CD4-positive, CD25-positive, alpha-beta regulatory T cell (primary cell): ENCODE results near the gene PLXNA4. TPM values are rescaled to one million over a fixed set of nuclear protein-coding genes. Genes with fewer than 3 reads are reported as not detected.

Source experiments
- ATAC-seq, 2 donors: fragments of 150-1000 bp; cut with Tn5 transposase; one replicate each; pipeline ENCODE4 v1.10.0; 2021; ENCODE audit warnings: low read depth in 2 of 2, moderate number of reproducible peaks in 2 of 2, moderate library complexity in 1 of 2
- DNase-seq, 3 donors: peaks; one replicate each; pipeline versions ENCODE4 v3.0.0 to v3.0.0-alpha.2; 2012 to 2022; ENCODE audit warnings: mixed read lengths in 1 of 3
- H3K27ac ChIP-seq: one replicate; pipeline ENCODE4 v1.7.0; 2013; ENCODE audit warnings: mild to moderate bottlenecking, low read length; ENCODE audit not compliant: insufficient read depth, poor library complexity, severe bottlenecking
- H3K27me3 ChIP-seq: one replicate; pipeline ENCODE4 v1.7.0; 2013; ENCODE audit warnings: low read length; ENCODE audit not compliant: control insufficient read depth, insufficient read depth
- H3K36me3 ChIP-seq: one replicate; pipeline ENCODE4 v1.7.0; 2013; ENCODE audit warnings: mild to moderate bottlenecking, low read length, moderate library complexity; ENCODE audit not compliant: control insufficient read depth, insufficient read depth
- H3K4me1 ChIP-seq: 2 replicates; pipeline ENCODE4 v1.7.0; 2013; ENCODE audit warnings: mild to moderate bottlenecking, low read length; ENCODE audit not compliant: insufficient read depth, control insufficient read depth, poor library complexity, severe bottlenecking
- H3K4me3 ChIP-seq: one replicate; pipeline ENCODE4 v1.7.0; 2013; ENCODE audit warnings: low read depth, mild to moderate bottlenecking, low read length, moderate library complexity
- H3K9me3 ChIP-seq, 2 experiments: 1 replicate in 1 of 2; 2 replicates in 1 of 2; pipeline ENCODE4 v1.7.0; 2013; ENCODE audit warnings: low read length in 2 of 2, mild to moderate bottlenecking in 1 of 2, moderate library complexity in 1 of 2; ENCODE audit not compliant: control insufficient read depth in 2 of 2
- H3K27ac Mint-ChIP-seq, 3 donors: one replicate each; pipeline ENCODE4 v1.8.0; 2020 to 2022; ENCODE audit warnings: mild to moderate bottlenecking in 3 of 3, mixed read lengths in 3 of 3, moderate library complexity in 2 of 3
- H3K27me3 Mint-ChIP-seq: one replicate; pipeline ENCODE4 v1.8.0; 2022; ENCODE audit warnings: mild to moderate bottlenecking, mixed read lengths
- H3K36me3 Mint-ChIP-seq: one replicate; pipeline ENCODE4 v1.8.0; 2020; ENCODE audit warnings: mixed read lengths
- H3K4me1 Mint-ChIP-seq, 4 donors: one replicate each; pipeline ENCODE4 v1.8.0; 2020 to 2022; ENCODE audit warnings: mixed read lengths in 4 of 4, mild to moderate bottlenecking in 1 of 4
- H3K4me3 Mint-ChIP-seq, 4 donors: one replicate each; pipeline ENCODE4 v1.8.0; 2020 to 2022; ENCODE audit warnings: mild to moderate bottlenecking in 4 of 4, mixed read lengths in 4 of 4, moderate library complexity in 3 of 4
- H3K9me3 Mint-ChIP-seq, 7 donors: one replicate each; pipeline ENCODE4 v1.8.0; 2020 to 2022; ENCODE audit warnings: mixed read lengths in 7 of 7, mild to moderate bottlenecking in 3 of 7, moderate library complexity in 2 of 7
- polyA plus RNA-seq, 4 donors: library from polyadenylated mRNA; unstranded; fragments of 300-500 nt; fragmentation: Illumina TruSeq; gene quantifications; one replicate each; pipeline ENCODE4 v1.2.3, GENCODE V29; 2021
- total RNA-seq: library from RNA; stranded (reverse); gene quantifications from one replicate; pipeline ENCODE4 v1.2.3, GENCODE V29; 2022

Gene PLXNA4
- total and polyA plus RNA-seq, 5 donors from 2014 or later: 0.27 TPM; not detected in 4

- no peak overlapping the region for H3K27ac Mint-ChIP-seq
- Histone ChIP-seq H3K36me3 (no peaks in the 10 kb centered on the region), H3K27me3 (no peaks in the 10 kb centered on the region), H3K4me3 (no peak overlapping the region), H3K27ac (no peak overlapping the region), H3K9me3 (no peaks in the 10 kb centered on the region), H3K4me1 (no peaks in the 10 kb centered on the region)
- H3K36me3 Mint-ChIP-seq: no peaks in the 10 kb centered on the region
- peaks cover 0 to 1% (median 0%) of the 10 kb centered on the region in 7 donors for H3K9me3 Mint-ChIP-seq
- H3K4me1 Mint-ChIP-seq: no peaks in the 10 kb centered on the region
- H3K27me3 Mint-ChIP-seq: peaks cover 5% of the 10 kb centered on the region
- ATAC-seq (no peak), DNase-seq (no peak)
- H3K4me3 Mint-ChIP-seq: no peak overlapping the region
Measured at GRCh38 chr7:132122901-132123300, 453.4 kb downstream of the PLXNA4 start.

- DNase-seq: no peak
- Mint-ChIP-seq H3K27me3 (peaks cover 6% of the 10 kb centered on the region), H3K4me3 (no peak overlapping the region)
Measured at GRCh38 chr7:132121987-132122386, 454.3 kb downstream of the PLXNA4 start.

GRCh38 chr7:132118641-132119040 lies 457.6 kb downstream of the PLXNA4 start:
- no peak overlapping the region for H3K4me3 ChIP-seq
- no peaks in the 10 kb centered on the region for H3K4me1 ChIP-seq
- no peak for DNase-seq
- H3K9me3 Mint-ChIP-seq: peaks cover 0 to 2% (median 0%) of the 10 kb centered on the region in 7 donors
- H3K27me3 ChIP-seq: no peaks in the 10 kb centered on the region
- no peaks in the 10 kb centered on the region for H3K4me1 Mint-ChIP-seq
- no peaks in the 10 kb centered on the region for H3K36me3 ChIP-seq
- no peaks in the 10 kb centered on the region for H3K36me3 Mint-ChIP-seq
- H3K27me3 Mint-ChIP-seq: peaks cover 12% of the 10 kb centered on the region
- H3K4me3 Mint-ChIP-seq: no peak overlapping the region
- ATAC-seq: no peak
- H3K9me3 ChIP-seq: no peaks in the 10 kb centered on the region
- no peak overlapping the region for H3K27ac ChIP-seq
- no peak overlapping the region for H3K27ac Mint-ChIP-seq

More at GRCh38 chr7:132121987-132122386, 454.3 kb downstream of the PLXNA4 start:
- Histone ChIP-seq H3K27me3 (no peaks in the 10 kb centered on the region), H3K9me3 (no peaks in the 10 kb centered on the region), H3K4me3 (no peak overlapping the region), H3K4me1 (no peaks in the 10 kb centered on the region), H3K36me3 (no peaks in the 10 kb centered on the region), H3K27ac (no peak overlapping the region)
- no peaks in the 10 kb centered on the region for H3K36me3 Mint-ChIP-seq
- no peaks in the 10 kb centered on the region for H3K4me1 Mint-ChIP-seq
- no peaks in the 10 kb centered on the region for H3K9me3 Mint-ChIP-seq
- no peak for ATAC-seq
- H3K27ac Mint-ChIP-seq: no peak overlapping the region

- Histone ChIP-seq H3K4me3 (no peak overlapping the region), H3K9me3 (no peaks in the 10 kb centered on the region), H3K27ac (no peak overlapping the region), H3K36me3 (no peaks in the 10 kb centered on the region), H3K4me1 (no peaks in the 10 kb centered on the region), H3K27me3 (no peaks in the 10 kb centered on the region)
- Mint-ChIP-seq H3K27me3 (peaks cover 12% of the 10 kb centered on the region), H3K4me1 (no peaks in the 10 kb centered on the region), H3K4me3 (no peak overlapping the region), H3K9me3 (peaks cover 0 to 3% (median 0%) of the 10 kb centered on the region in 7 donors), H3K36me3 (no peaks in the 10 kb centered on the region), H3K27ac (no peak overlapping the region)
- ATAC-seq: no peak
- no peak for DNase-seq
Measured at GRCh38 chr7:132117636-132118035, 458.6 kb downstream of the PLXNA4 start.

GRCh38 chr7:132117181-132117580 lies 459.1 kb downstream of the PLXNA4 start:
- Histone ChIP-seq H3K27me3 (no peaks in the 10 kb centered on the region), H3K9me3 (no peaks in the 10 kb centered on the region), H3K4me1 (no peaks in the 10 kb centered on the region), H3K36me3 (no peaks in the 10 kb centered on the region), H3K27ac (no peak overlapping the region), H3K4me3 (no peak overlapping the region)
- Mint-ChIP-seq H3K9me3 (peaks cover 0 to 3% (median 0%) of the 10 kb centered on the region in 7 donors), H3K27ac (no peak overlapping the region), H3K27me3 (peaks cover 12% of the 10 kb centered on the region), H3K4me1 (no peaks in the 10 kb centered on the region), H3K4me3 (no peak overlapping the region), H3K36me3 (no peaks in the 10 kb centered on the region)
- no peak for DNase-seq
- no peak for ATAC-seq

- H3K4me1 ChIP-seq: no peaks in the 10 kb centered on the region
Measured at GRCh38 chr7:132116369-132116768, 459.9 kb downstream of the PLXNA4 start.

GRCh38 chr7:132115758-132116157 lies 460.5 kb downstream of the PLXNA4 start:
- Histone ChIP-seq H3K4me3 (no peak overlapping the region), H3K27ac (no peak overlapping the region), H3K4me1 (no peaks in the 10 kb centered on the region), H3K27me3 (no peaks in the 10 kb centered on the region), H3K9me3 (no peaks in the 10 kb centered on the region), H3K36me3 (no peaks in the 10 kb centered on the region)
- Mint-ChIP-seq H3K27me3 (peaks cover 6% of the 10 kb centered on the region), H3K4me1 (no peaks in the 10 kb centered on the region), H3K36me3 (no peaks in the 10 kb centered on the region), H3K9me3 (peaks cover 0 to 3% (median 0%) of the 10 kb centered on the region in 7 donors), H3K27ac (no peak overlapping the region), H3K4me3 (no peak overlapping the region)
- no peak for DNase-seq
- ATAC-seq: no peak

More at GRCh38 chr7:132116369-132116768, 459.9 kb downstream of the PLXNA4 start:
- no peak for DNase-seq
- Mint-ChIP-seq H3K9me3 (peaks cover 0 to 3% (median 0%) of the 10 kb centered on the region in 7 donors), H3K4me1 (no peaks in the 10 kb centered on the region), H3K27me3 (peaks cover 7% of the 10 kb centered on the region), H3K4me3 (no peak overlapping the region), H3K27ac (no peak overlapping the region), H3K36me3 (no peaks in the 10 kb centered on the region)
- ATAC-seq: no peak
- H3K9me3 ChIP-seq: no peaks in the 10 kb centered on the region
- no peak overlapping the region for H3K4me3 ChIP-seq
- H3K27me3 ChIP-seq: no peaks in the 10 kb centered on the region
- no peak overlapping the region for H3K27ac ChIP-seq
- H3K36me3 ChIP-seq: no peaks in the 10 kb centered on the region

- Histone ChIP-seq H3K27me3 (no peaks in the 10 kb centered on the region), H3K9me3 (no peaks in the 10 kb centered on the region), H3K36me3 (no peaks in the 10 kb centered on the region), H3K4me1 (no peaks in the 10 kb centered on the region), H3K27ac (no peak overlapping the region), H3K4me3 (no peak overlapping the region)
- DNase-seq (no peak), ATAC-seq (no peak)
- peaks cover 6% of the 10 kb centered on the region for H3K27me3 Mint-ChIP-seq
- no peaks in the 10 kb centered on the region for H3K36me3 Mint-ChIP-seq
- no peak overlapping the region for H3K4me3 Mint-ChIP-seq
- no peaks in the 10 kb centered on the region for H3K4me1 Mint-ChIP-seq
- no peak overlapping the region for H3K27ac Mint-ChIP-seq
- H3K9me3 Mint-ChIP-seq: peaks cover 0 to 3% (median 0%) of the 10 kb centered on the region in 7 donors
Measured at GRCh38 chr7:132115028-132115427, 461.2 kb downstream of the PLXNA4 start.
